ENCODE data around the gene HIRIP3.

Gene HIRIP3

DNA sequence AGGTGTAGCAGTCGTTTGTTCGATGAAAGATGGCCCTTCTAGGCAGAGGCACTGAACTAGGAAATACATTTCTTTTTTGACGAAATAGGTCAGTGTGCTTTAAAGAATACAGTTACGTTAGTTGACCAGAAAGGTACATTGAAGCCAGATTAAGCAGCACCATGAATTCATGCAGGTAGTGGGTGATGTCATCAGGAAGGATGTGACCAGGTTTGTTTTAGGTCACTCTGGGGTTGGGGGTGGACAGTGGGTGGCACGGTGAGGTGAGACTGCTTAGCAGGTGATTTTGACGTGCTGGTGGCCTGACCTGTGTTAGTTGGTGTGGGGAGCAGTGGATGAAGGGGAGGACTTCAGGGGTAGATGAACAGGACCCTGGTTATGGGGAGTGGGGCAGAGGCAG is 4.2 kb upstream of the HIRIP3 start:
- no peak for DNase-seq (ENCODE audit: low spot score)

DNA sequence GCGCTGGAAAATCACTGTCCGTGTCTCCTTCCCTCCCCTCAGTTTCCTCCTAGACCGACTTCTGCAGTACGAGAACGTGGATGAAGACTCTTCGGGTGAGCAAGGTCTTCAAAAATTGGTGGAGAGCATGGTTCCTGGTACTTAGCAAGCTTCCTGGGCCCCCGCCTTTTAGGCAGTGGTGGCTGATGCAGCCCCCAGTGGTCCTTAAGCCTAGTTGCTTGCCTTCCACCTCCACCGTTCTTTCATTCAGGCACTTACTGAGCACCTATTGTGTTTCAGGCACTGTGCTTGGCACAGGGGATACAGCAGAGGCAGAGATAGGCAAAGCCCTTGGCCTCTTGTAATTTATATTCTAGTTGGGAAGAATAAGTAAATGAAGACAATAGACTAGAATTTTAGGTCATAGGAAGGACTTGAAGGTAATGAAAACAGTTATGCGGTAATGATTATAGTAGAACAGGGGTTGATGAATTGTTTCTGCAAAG is 1.4 kb upstream of the HIRIP3 start:
- DNase-seq (ENCODE audit: low spot score): no peak

DNA sequence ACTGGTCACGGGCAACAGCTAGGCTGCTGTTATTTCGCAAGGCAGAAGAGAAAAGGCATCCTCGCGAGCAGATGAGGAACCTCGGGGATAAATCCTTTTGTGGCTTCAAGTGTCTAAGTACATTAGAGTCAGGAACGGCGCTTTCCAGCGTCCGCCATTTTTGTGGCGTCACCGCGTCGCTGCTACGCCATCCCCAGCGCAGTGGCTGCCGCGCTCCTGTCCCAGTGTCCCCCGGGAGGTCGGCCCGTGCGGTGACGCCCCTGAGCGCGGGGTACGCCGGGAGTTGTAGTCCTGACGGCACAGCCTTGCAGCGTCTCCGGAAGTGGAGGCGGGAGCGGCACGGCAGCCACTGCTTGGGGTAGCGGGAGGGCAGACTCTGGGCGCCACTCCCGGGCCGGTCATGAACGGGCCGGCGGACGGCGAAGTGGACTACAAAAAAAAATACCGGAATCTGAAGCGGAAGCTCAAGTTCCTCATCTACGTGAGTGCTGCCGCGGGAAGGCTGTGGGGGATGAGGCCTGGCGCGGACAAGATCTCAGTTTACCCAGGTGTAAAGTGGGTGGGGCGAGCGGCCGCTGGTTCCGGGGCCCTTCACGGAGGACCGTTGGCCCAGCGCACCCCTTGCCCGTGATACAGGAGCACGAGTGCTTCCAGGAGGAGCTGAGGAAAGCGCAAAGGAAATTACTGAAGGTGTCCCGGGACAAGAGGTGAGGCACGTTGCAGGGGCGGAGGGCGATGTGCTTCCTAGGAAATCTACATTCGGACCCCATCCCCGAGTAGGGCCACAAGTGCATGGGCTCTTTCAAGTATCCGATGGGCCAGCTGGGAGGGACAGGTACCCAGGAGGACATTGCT is 721 bp upstream of the HIRIP3 start, which contains the start of gene INO80E:
TSS of gene INO80E (plus strand) at position 331 of the 855 bp plus-strand sequence. CDS start at position 401, 70 bp downstream.
- peak; percentile 98 for DNase-seq (ENCODE audit: low spot score)

DNA sequence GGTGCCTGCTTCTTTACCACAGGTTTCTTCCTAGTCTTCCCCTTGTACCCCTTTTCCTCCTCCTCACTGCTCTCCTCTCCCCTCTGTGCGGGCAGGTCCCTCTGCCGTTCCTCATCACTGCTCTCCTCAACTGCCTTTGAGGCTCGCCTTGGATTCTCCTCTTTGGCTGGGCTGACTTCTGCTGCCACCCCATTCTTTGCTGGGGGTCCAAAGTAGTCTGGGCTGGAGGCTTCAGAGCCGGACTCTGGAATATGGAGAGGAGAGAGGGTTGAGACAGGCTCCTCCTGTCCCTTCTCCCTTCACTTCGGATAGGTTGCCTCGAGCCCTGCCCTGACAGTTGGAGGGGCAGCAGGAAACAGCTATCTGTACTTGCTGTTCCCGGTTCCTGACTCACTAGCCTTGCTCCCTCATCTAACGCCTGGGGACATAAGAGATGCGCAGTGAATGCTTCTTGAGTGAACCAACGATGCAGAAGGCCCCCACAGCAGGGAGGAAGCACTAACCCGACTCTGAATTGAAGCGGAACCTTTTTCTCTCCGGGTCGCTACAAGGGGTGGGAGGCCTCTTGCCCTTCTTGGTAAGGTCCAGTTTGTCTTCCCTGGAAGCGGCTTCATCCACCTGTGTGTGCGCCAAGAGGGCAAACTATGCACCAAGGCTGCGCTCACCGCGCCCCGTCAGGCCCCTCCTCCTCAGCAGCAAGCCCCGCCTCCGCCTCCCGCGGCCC is 655 bp downstream of the HIRIP3 start:
- DNase-seq (ENCODE audit: low spot score): peak; percentile 59

DNA sequence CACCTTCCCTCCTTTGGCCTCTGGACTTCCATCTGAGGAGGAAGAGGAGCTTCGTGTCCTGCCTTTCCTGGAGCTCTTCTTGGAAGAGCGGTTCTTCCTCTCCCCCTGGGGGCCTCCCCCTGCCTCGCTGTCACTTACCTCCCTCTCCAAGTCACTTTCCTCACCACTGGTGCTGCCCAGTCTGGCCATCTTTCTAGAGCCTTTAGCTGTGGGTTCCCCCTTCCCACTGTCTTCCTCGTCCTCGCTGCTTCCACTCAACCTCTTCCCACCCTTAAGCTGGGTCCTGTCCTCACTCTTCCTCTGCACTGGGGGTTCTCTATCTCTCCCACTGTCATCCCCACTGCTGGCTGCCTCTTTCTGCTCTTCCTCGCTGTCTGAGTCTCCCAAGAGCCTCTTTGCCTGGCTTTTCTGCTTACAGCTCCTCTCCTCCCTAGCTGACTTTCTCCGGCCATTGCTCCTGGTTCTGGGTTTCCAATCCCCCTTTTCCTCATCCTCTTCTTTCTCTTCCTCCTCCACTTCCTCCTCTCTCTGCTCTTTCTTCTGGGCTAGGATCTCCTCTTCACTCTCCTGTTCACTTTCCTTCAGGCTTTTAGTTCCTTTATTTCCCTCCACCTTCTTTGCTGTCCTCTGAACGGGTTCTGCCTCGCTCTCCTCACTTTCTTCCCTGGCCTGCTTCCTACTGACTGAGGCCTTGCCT is 1.4 kb downstream of the HIRIP3 start:
- no peak for DNase-seq (ENCODE audit: low spot score)

DNA sequence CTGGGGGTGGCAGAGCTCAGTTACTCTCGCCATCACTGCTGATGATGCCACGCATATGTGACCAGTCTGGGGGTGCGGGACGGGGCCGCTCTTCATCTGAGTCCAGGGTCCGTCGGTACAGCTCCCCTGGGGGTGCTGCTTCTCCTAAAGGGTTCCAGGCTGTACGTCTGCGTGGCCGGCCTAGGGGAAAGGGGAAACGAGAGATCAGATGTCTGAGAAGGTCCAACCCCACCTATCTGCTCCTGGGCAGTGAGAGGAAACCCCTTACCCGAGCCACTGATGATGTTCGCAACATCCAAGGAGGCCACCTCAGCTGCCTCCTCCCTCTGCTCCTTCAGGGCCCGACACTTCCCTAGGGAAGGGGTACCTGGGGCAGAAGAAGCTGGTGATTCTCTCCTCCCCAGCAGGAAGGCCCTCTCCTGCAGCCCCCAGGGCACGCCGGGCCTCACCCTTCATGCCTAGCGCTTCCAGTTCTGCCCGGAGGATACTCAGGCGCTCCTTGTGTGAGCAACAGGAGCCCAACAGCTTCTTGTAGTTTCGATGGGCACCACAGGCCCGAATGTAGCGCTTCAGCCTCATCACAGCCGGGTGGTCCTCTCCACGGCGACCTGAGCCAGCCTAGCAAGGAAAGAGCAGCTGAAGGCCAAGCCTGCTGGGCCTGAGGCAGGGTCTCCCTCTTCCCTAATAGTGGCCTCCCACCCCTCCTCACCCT is 2.1 kb downstream of the HIRIP3 start:
- no peak for DNase-seq (ENCODE audit: low spot score)

DNA sequence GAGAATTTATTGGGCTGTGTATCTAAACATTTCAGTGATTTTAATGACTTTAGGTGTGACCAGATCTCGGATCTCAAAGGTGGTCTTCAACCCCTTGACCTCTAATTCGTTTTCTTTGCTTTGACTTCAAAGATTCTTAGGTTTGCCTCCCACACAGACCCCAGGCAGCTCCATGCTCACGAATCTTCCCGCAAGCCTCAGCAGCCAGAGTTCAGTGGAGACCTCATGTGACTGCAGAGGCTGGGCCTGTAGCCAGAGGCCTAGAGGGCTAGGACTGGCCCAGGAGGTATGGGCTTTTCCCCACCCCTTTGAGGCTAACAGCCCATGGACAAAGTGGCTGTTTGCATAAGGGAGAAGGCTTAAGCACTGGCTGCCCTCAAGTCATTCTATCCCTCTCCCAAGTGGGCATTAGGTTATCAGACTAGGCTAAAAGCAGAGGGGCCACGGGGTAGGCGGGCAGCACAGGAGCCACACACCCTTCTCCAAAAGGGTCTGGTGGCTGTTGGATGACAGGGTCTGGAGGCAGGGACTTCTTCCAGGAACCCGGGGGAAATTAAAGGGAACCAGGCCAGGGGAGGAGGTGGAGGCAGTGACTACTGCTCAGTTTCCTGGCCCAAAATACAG is 3.0 kb downstream of the HIRIP3 start:
- DNase-seq (ENCODE audit: low spot score): no peak

DNA sequence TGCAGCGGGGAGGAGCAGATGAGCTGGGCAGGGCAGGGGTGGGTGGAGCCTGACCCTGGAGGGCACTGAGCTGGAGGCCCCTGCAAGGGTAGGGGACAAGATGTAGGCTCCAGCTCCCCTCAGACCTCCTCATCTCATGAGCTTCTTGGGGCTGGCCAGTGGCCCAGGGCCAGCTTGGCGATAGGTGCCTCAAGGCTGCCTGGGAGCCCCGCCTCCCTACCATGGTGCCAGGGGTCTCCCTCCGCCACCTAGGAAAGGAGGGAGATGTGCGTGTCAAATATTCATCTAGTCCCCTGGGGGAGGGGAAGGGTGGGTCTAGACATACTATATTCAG is 3.9 kb downstream of the HIRIP3 start:
- DNase-seq (ENCODE audit: low spot score): no peak

DNA sequence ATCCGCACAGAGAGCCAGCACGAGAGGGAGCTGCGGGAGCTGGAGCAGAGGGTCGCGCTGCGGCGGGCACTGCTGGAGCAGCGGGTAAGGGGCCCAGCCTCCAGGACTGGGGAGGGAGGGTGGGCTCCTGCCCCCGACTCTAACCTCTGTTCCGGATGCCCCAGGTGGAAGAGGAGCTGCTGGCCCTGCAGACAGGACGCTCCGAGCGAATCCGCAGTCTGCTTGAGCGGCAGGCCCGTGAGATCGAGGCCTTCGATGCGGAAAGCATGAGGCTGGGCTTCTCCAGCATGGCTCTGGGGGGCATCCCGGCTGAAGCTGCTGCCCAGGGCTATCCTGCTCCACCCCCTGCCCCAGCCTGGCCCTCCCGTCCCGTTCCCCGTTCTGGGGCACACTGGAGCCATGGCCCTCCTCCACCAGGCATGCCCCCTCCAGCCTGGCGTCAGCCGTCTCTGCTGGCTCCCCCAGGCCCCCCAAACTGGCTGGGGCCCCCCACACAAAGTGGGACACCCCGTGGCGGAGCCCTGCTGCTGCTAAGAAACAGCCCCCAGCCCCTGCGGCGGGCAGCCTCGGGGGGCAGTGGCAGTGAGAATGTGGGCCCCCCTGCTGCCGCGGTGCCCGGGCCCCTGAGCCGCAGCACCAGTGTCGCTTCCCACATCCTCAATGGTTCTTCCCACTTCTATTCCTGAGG is 4.4 kb downstream of the HIRIP3 start:
- DNase-seq (ENCODE audit: low spot score): no peak

DNA sequence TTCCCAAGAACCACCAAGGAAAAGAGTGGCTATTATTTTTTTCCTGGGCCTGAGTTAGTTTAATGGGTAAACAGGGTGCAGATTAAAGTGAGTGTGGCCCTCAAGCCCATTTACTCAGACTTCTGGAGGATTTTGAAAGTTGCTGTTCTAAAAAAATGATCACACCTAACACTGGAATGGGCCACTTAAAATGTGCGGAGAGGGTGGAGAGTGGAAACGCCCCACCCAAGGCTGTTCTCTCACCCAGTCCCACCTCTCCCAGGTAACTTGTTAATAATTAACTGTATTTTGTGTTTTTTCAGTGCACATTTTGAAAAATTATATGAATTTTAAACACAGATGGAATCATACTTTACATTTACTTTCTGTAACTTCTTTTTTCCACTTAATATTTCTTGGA is 5.4 kb downstream of the HIRIP3 start:
- DNase-seq (ENCODE audit: low spot score): no peak

DNA sequence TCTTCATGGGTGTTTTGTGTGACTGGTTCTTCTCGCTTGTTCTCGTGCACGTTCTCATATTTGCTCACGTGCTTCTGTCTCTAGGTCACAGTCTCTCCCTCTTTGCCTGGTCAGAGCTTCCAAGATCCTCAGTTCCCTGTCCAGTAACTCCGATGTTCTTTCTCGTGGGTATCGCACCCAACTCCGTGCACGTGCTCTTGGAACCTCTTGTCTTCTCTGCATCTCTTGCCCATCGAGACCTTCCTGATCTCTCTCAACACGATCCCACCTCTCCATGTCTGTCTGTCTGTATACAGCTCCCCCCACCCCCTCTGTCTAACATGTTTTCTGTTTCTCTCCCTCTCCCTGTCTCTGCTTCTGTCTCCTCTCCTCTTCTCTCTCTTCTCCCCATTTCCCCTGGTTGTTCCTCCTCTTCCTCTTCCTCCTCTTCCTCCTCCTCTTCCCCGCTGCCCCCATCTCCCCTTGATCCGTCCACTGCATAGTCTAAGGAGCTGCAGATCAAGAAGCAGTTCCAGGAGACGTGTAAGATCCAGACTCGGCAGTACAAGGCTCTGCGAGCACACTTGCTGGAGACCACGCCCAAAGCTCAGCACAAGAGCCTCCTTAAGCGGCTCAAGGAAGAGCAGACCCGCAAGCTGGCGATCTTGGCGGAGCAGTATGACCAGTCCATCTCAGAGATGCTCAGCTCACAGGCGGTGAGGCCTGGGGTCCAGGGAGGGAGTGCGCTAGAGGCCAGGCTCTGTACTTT is 6.1 kb downstream of the HIRIP3 start:
- no peak for DNase-seq (ENCODE audit: low spot score)

DNA sequence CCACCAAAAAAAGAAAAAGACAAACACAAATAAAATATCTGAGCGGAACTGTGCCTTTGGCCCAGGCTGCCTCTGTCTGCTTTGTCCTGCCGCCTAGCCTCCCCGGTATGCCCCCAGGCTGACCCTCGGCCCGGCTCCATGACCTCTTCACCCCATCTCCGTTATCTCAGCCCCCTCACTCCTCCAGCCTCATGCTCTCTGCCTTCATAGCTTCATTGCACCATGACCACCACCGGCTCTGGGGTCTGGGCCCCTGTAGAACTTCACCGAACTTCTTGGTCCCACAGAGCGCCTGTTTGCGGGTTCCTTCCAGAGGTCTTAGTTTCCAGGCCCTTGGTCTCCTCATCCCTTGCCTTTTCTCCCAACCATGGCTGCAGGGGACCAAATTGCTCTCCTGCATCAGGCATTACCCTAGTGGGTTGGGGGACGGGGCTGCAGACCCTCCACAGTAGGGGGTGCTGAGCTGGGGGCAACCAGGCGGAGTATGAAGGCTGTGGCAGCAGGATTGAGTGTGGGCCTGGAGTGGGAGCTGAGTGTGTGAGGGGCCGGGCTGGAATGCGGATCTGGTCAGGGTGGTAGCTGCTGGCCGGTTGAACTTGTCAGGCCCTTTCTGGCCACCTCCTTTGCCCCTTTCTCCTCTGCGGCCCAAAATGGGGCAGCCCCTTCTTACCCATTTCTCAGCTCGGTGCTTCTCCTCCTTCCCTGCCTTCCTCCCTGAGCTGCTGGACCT is 6.9 kb downstream of the HIRIP3 start:
- DNase-seq (ENCODE audit: low spot score): no peak

DNA sequence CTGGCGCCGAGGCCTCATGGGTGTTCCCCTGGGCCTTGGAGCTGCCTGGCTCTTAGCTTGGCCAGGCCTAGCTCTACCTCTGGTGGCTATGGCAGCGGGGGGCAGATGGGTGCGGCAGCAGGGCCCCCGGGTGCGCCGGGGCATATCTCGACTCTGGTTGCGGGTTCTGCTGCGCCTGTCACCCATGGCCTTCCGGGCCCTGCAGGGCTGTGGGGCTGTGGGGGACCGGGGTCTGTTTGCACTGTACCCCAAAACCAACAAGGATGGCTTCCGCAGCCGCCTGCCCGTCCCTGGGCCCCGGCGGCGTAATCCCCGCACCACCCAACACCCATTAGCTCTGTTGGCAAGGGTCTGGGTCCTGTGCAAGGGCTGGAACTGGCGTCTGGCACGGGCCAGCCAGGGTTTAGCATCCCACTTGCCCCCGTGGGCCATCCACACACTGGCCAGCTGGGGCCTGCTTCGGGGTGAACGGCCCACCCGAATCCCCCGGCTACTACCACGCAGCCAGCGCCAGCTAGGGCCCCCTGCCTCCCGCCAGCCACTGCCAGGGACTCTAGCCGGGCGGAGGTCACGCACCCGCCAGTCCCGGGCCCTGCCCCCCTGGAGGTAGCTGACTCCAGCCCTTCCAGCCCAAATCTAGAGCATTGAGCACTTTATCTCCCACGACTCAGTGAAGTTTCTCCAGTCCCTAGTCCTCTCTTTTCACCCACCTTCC is 7.9 kb downstream of the HIRIP3 start:
- no peak for DNase-seq (ENCODE audit: low spot score)

DNA sequence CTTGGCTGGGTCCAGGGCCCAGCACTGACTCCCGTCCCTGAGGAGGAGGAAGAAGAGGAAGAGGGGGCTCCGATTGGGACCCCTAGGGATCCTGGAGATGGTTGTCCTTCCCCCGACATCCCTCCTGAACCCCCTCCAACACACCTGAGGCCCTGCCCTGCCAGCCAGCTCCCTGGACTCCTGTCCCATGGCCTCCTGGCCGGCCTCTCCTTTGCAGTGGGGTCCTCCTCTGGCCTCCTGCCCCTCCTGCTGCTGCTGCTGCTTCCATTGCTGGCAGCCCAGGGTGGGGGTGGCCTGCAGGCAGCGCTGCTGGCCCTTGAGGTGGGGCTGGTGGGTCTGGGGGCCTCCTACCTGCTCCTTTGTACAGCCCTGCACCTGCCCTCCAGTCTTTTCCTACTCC is 8.5 kb downstream of the HIRIP3 start:
- no peak for DNase-seq (ENCODE audit: low spot score)

DNA sequence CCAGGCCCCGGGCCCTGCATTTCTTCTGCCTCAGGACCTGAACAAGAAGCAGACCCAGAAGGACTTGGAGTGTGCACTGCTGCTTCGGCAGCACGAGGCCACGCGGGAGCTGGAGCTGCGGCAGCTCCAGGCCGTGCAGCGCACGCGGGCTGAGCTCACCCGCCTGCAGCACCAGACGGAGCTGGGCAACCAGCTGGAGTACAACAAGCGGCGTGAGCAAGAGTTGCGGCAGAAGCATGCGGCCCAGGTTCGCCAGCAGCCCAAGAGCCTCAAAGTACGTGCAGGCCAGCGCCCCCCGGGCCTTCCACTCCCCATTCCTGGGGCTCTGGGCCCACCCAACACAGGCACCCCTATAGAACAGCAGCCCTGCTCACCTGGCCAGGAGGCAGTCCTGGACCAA is 9.2 kb downstream of the HIRIP3 start:
- no peak for DNase-seq (ENCODE audit: low spot score)

DNA sequence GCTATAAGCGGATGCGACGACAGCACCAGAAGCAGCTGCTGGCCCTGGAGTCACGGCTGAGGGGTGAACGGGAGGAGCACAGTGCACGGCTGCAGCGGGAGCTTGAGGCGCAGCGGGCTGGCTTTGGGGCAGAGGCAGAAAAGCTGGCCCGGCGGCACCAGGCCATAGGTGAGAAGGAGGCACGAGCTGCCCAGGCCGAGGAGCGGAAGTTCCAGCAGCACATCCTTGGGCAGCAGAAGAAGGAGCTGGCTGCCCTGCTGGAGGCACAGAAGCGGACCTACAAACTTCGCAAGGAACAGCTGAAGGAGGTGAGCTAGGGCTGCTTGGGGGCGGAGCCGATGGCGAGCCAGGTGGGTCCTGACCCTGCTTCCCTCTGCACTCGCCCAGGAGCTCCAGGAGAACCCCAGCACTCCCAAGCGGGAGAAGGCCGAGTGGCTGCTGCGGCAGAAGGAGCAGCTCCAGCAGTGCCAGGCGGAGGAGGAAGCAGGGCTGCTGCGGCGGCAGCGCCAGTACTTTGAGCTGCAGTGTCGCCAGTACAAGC is 10.1 kb downstream of the HIRIP3 start:
- DNase-seq (ENCODE audit: low spot score): no peak

DNA sequence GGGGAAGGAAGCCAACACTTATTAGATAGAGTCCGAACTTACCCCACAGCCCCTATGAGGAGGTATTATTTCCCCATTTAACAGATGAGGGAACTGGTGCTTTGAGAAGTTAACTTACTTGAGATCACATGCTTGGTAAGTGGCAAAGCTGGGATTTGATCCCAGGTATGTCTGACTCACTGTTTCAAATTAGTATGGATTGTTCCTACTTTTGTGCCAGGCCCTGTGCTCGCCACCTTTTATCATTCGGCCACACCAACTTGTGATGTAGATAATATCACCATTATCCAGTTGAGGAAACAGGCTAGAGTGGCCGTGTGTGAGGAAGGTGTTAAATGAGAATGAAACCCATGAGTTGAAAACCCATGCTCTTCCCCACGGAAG is 10.7 kb downstream of the HIRIP3 start:
- no peak for DNase-seq (ENCODE audit: low spot score)

DNA sequence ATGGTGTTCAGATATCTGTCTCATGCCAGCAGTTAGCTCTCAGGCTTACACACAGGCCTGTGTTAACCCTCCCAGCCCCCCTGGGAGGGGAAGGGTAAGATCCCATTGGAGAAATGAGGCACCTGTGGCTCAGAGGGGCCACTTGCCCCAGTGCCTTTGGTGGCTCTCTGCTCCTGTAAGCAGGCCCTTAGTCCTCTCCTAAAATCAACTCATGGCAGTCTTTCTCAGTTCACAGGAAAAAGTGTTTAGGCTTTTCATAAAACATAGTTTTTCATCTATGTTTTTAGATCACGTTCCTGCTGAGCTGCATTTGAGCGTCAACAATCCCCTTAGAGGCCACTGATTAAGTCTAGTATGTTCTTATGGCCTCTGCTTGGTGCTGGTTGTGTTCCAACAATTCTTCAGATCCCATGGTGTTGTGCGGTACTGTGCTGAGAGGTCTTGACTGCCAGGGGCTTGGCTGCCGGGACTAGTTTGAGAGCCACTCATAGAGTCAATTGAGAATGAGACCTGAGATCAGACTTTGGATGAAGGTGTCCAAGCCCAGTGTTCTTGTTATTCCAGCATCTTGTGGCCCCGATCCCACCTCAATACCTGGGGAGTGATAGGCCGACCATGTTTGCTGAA is 11.2 kb downstream of the HIRIP3 start:
- no peak for DNase-seq (ENCODE audit: low spot score)
